HG03025 (cell line): ENCODE measurements around the gene KLF15.

Source experiments
- ATAC-seq: cut with Tn5 transposase; IDR thresholded peaks from one replicate; pipeline ENCODE4 v1.9.1; 2021; ENCODE audit warnings: mild to moderate bottlenecking, moderate library complexity; ENCODE audit not compliant: unreplicated experiment, low FRiP score

KLF15 gene

GRCh38 chr3:126364130-126364695 lies 7.0 kb upstream of the KLF15 start:
- ATAC-seq, result no peak

GRCh38 chr3:126361211-126361610 lies 4.0 kb upstream of the KLF15 start:
- ATAC-seq, result no peak

- ATAC-seq, result no peak
Observed at GRCh38 chr3:126360714-126361060, 3.5 kb upstream of the KLF15 start.

GRCh38 chr3:126360046-126360713 lies 3.0 kb upstream of the KLF15 start:
- no peak for ATAC-seq

- ATAC-seq, result no peak
Observed at GRCh38 chr3:126358816-126359181, 1.6 kb upstream of the KLF15 start.

GRCh38 chr3:126358038-126358815 lies 1.0 kb upstream of the KLF15 start:
- no peak for ATAC-seq

- ATAC-seq, result no peak
Observed at GRCh38 chr3:126356373-126357264, 589 bp downstream of the KLF15 start.

GRCh38 chr3:126355777-126356372 lies 1.3 kb downstream of the KLF15 start:
- no peak for ATAC-seq

- ATAC-seq, result no peak
Observed at GRCh38 chr3:126355251-126355650, 2.0 kb downstream of the KLF15 start.

GRCh38 chr3:126354776-126355175 lies 2.4 kb downstream of the KLF15 start:
- no peak for ATAC-seq

- ATAC-seq, result no peak
Observed at GRCh38 chr3:126353694-126354321, 3.4 kb downstream of the KLF15 start.

GRCh38 chr3:126352476-126353454 lies 4.4 kb downstream of the KLF15 start:
- no peak for ATAC-seq

- ATAC-seq, result no peak
Observed at GRCh38 chr3:126351771-126352475, 5.3 kb downstream of the KLF15 start.

GRCh38 chr3:126351086-126351770 lies 6.0 kb downstream of the KLF15 start:
- ATAC-seq, result no peak

- no peak for ATAC-seq
Observed at GRCh38 chr3:126350502-126351085, 6.6 kb downstream of the KLF15 start.

- no peak for ATAC-seq
Observed at GRCh38 chr3:126349611-126350501, 7.4 kb downstream of the KLF15 start.
